A549 (cell line): Measurements from ENCODE around the gene IL17RC. TPM values are rescaled to one million over a fixed set of nuclear protein-coding genes. Genes with fewer than 3 reads are reported as not detected.

Source experiments
- ATAC-seq, 2 experiments: fragments of 200-7000 bp in 1 of 2; fragments of >200 bp in 1 of 2; cut with Nextera tagmentation in 1 of 2; cut with Tn5 transposase in 1 of 2; 3 replicates each; pipeline versions ENCODE4 v1.8.0 to v1.9.1; 2018 to 2020; ENCODE audit warnings: mild to moderate bottlenecking in 1 of 2, moderate library complexity in 1 of 2
- CTCF ChIA-PET: fragments of 300-600 bp; sonication (Branson Sonifier 250); formaldehyde crosslinking; extraction: SDS; loops from one replicate; lab custom pipeline; 2021; ENCODE audit warnings: antibody characterized with exemption, inconsistent platforms; lab: Yijun Ruan, JAX
- POLR2A ChIA-PET: fragments of 350-600 bp; formaldehyde crosslinking; extraction: SDS; loops from one replicate; lab custom pipeline; 2021; ENCODE audit warnings: antibody characterized with exemption, inconsistent platforms; lab: Yijun Ruan, JAX
- DNase-seq, 2 experiments: peaks; one replicate each; pipeline versions ENCODE4 v3.0.0 to v3.0.0-alpha.2; 2011 to 2016; ENCODE audit warnings: low read depth in 1 of 2, low spot score in 1 of 2
- FAIRE-seq: peaks from 2 replicates; lab custom pipeline; 2011; peaks lifted over from hg19 to GRCh38; lab: Jason Lieb, UNC
- H3K27ac ChIP-seq, 2 experiments: fragments of >200 bp; sonication (Bioruptor Twin); formaldehyde crosslinking; 3 replicates each; pipeline ENCODE4 v1.5.1; 2016 to 2017
- H3K4me1 ChIP-seq: fragments of >200 bp; sonication (Bioruptor Twin); formaldehyde crosslinking; 3 replicates; pipeline ENCODE4 v1.6.1; 2016
- H3K4me2 ChIP-seq: fragments of >200 bp; sonication (Bioruptor Twin); formaldehyde crosslinking; 3 replicates; pipeline ENCODE4 v1.6.1; 2016
- H3K4me3 ChIP-seq: fragments of >200 bp; sonication (Bioruptor Twin); formaldehyde crosslinking; 3 replicates; pipeline ENCODE4 v1.5.1; 2016
- H3K9me3 ChIP-seq: fragments of >200 bp; sonication (Bioruptor Twin); formaldehyde crosslinking; 3 replicates; pipeline ENCODE4 v1.6.1; 2016
- CTCF ChIP-seq: fragments of >200 bp; sonication (Bioruptor Twin); formaldehyde crosslinking; IDR thresholded peaks from 3 replicates; pipeline ENCODE4 v1.5.1; 2016
- ELK1 ChIP-seq: fragments of 150-350 bp; IDR thresholded peaks from 2 replicates; pipeline ENCODE4 v1.6.1; 2014; ENCODE audit warnings: low read depth, mild to moderate bottlenecking, low read length
- GATA3 ChIP-seq: IDR thresholded peaks from 2 replicates; pipeline ENCODE4 v1.6.1; 2012; ENCODE audit warnings: borderline replicate concordance
- HDAC2 ChIP-seq: fragments of 200-600 bp; sonication (generic); IDR thresholded peaks from 2 replicates; pipeline ENCODE4 v1.6.1; 2016
- HES2 ChIP-seq: fragments of >200 bp; sonication (Bioruptor Twin); formaldehyde crosslinking; IDR thresholded peaks from 2 replicates; pipeline ENCODE4 v1.6.1; 2016
- HMGXB4 ChIP-seq: fragments of 250-450 bp; sonication (Bioruptor Pico); IDR thresholded peaks from 2 replicates; pipeline ENCODE4 v1.5.0; 2021; ENCODE audit warnings: mild to moderate bottlenecking, moderate library complexity, borderline replicate concordance
- HOXB5 ChIP-seq: fragments of 250-450 bp; sonication (Bioruptor Pico); IDR thresholded peaks from 2 replicates; pipeline ENCODE4 v1.5.0; 2020; ENCODE audit warnings: mild to moderate bottlenecking, moderate library complexity
- JUN ChIP-seq, 2 experiments: fragments of >200 bp; sonication (Bioruptor Twin); formaldehyde crosslinking; IDR thresholded peaks; 2 replicates in 1 of 2; 3 replicates in 1 of 2; pipeline ENCODE4 v1.6.1; 2016 to 2017
- MAX ChIP-seq: IDR thresholded peaks from 2 replicates; pipeline ENCODE4 v1.6.1; 2012
- MYC ChIP-seq: IDR thresholded peaks from 2 replicates; pipeline ENCODE4 v1.6.1; 2012; ENCODE audit warnings: mild to moderate bottlenecking, inconsistent platforms, low read length, improper control_type of control experiment, borderline replicate concordance
- POLR2A ChIP-seq: IDR thresholded peaks from 2 replicates; pipeline ENCODE4 v1.6.1; 2012; ENCODE audit warnings: mild to moderate bottlenecking, low read length
- RAD21 ChIP-seq, 2 experiments: fragments of >200 bp in 1 of 2; sonication (Bioruptor Twin) in 1 of 2; formaldehyde crosslinking in 1 of 2; IDR thresholded peaks in 1 of 2; conservative IDR thresholded peaks in 1 of 2; 2 replicates in 1 of 2; 3 replicates in 1 of 2; pipeline ENCODE4 v1.6.1; 2012 to 2018; ENCODE audit warnings: inconsistent platforms in 1 of 2
- RFX5 ChIP-seq: fragments of 450-650 bp; IDR thresholded peaks from 2 replicates; pipeline ENCODE4 v1.7.1; 2014; ENCODE audit warnings: antibody characterized with exemption, mild to moderate bottlenecking, moderate library complexity
- SMC3 ChIP-seq: fragments of >200 bp; sonication (Bioruptor Twin); formaldehyde crosslinking; IDR thresholded peaks from 3 replicates; pipeline ENCODE4 v1.6.1; 2018; ENCODE audit warnings: inconsistent platforms
- SREBF2 ChIP-seq: fragments of 450-650 bp; IDR thresholded peaks from 2 replicates; pipeline ENCODE4 v1.6.1; 2014; ENCODE audit warnings: mild to moderate bottlenecking, moderate library complexity
- TFCP2L1 ChIP-seq: fragments of 250-450 bp; sonication (Bioruptor Pico); IDR thresholded peaks from 2 replicates; pipeline ENCODE4 v1.5.0; 2021; ENCODE audit warnings: mild to moderate bottlenecking
- TP53 ChIP-seq: fragments of 250-450 bp; sonication (Bioruptor Pico); IDR thresholded peaks from 2 replicates; pipeline ENCODE4 v1.5.0; 2021; ENCODE audit warnings: mild to moderate bottlenecking, moderate library complexity
- USF2 ChIP-seq: fragments of 450-650 bp; IDR thresholded peaks from 2 replicates; pipeline ENCODE4 v1.6.1; 2014; ENCODE audit warnings: antibody characterized with exemption
- WGBS: methylation state at CpG from one replicate; pipeline ENCODE4 v1.1.6; 2017; ENCODE audit errors: missing lambda C conversion rate; 5-methylcytosine and 5-hydroxymethylcytosine counted together
- polyA plus RNA-seq, 4 experiments: library from polyadenylated mRNA; depleted of rRNA in 3 of 4; stranded (reverse); fragments of >200 nt; fragmentation: RNase III in 1 of 4; extraction: RNeasy Plus Mini Kit Qiagen cat#74134 plus additional on column Dnase treatment in 1 of 4; gene quantifications; 2 replicates in 3 of 4; 3 replicates in 1 of 4; pipeline ENCODE4 v1.2.3, GENCODE V29; 2011 to 2017
- TF ChIP-seq, protein P1 (sequence below): fragments of >200 bp; sonication (Bioruptor Twin); formaldehyde crosslinking; IDR thresholded peaks from 3 replicates; pipeline ENCODE4 v1.6.1; 2016
- TF ChIP-seq, protein P2 (sequence below): IDR thresholded peaks from 2 replicates; pipeline ENCODE4 v1.6.1; 2012; ENCODE audit warnings: low read depth, borderline replicate concordance

The IL17RC gene
- polyA plus RNA-seq, 2 of the 4 experiments (the other 2 are of a cell fraction) = 7.7 to 9.4 TPM

DNA sequence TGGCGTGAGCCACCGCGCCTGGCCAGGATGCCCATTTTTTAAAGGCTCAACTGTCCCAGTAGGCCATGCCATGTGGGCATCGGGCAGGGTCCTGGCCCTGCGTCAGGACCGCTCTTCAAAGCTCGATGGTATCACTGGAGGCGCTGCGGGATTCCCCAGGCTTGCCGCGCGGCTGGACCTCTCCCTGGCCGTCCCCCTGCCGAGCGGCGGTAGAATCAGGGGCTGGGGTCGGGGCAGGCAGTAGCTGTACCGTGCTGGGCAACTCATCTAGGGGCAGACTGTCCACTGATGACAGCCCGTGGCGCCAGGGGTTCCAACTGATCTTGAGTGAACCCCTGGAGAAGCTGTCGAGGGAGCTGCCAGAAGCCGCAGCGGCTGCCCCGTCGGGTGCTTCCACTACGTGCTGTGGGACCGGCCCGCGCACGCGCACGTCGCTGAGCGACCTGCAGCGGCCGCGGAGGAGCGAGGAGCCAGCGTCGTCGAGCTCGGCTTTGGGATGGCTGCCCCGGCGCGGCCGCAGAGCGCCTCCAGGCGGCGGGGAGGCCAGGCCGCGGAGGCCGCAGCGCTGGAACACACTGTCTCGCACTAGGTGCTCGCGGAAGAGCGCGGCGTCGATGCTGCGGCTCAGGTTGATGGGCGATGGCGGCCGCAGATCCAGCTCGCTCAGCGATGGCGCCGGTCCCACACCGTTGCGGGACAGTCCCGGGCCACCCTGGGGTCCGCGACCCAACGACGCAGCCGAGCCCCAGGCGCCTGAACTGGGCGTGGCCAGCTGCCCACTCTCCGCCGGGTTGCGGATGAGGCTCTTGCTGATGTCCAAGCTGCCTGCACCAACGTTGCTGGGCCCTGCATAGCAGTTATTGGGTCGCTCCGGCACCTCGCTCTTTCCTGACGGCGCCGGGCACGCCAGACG is 29.5 kb downstream of the IL17RC start (continued):
- peak; percentile 79 for TF ChIP-seq CTCF
- peak; percentile 25; the same call in 1 of the 2 replicates for TF ChIP-seq HOXB5 (CRISPR knock-in tag)
- peak; percentile 73 for TF ChIP-seq MAX
- TF ChIP-seq, all 56 proteins: peak for 15

- ATAC-seq (peak; percentile 85 to 90), DNase-seq (peak; percentile 87 to 89), FAIRE-seq (no peak)
- ChIA-PET CTCF (interaction anchor here (0.7 to 5.2 kb wide), 97 partner anchors 8 to 365 kb away, joined by 3 to 146 read pairs (median 6); partner anchors contain the start of genes ARPC4, CAMK1, CIDEC and CRELD1), POLR2A (interaction anchor here (0.6 to 2.5 kb wide), 24 partner anchors 7 to 343 kb away, joined by 3 to 53 read pairs (median 4); partner anchors contain the start of genes ARPC4, BRPF1, CRELD1 and EMC3)
- Histone ChIP-seq H3K4me1 (peaks cover 15% of the 10 kb centered on the region; the same call in 2 of the 3 replicates), H3K9me3 (no peaks in the 10 kb centered on the region), H3K4me2 (peak overlapping the region; percentile 92), H3K4me3 (peak overlapping the region; percentile 80), H3K27ac (peak overlapping the region; percentile 95 to 98)
- WGBS = 6% methylated on average over 34 of the region's 86 CpGs
- TF ChIP-seq POLR2A = peak; percentile 89
- TF ChIP-seq, protein P1, sequence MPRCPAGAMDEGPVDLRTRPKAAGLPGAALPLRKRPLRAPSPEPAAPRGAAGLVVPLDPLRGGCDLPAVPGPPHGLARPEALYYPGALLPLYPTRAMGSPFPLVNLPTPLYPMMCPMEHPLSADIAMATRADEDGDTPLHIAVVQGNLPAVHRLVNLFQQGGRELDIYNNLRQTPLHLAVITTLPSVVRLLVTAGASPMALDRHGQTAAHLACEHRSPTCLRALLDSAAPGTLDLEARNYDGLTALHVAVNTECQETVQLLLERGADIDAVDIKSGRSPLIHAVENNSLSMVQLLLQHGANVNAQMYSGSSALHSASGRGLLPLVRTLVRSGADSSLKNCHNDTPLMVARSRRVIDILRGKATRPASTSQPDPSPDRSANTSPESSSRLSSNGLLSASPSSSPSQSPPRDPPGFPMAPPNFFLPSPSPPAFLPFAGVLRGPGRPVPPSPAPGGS = no peak
- TF ChIP-seq CTCF = peak; percentile 60
- TF ChIP-seq MYC = peak; percentile 80; the same call in 1 of the 2 replicates
- TF ChIP-seq RFX5 = no peak
- TF ChIP-seq GATA3 = peak; percentile 24; the same call in 1 of the 2 replicates
- TF ChIP-seq TFCP2L1 (CRISPR knock-in tag) = peak; percentile 78; the same call in 1 of the 2 replicates
- TF ChIP-seq USF2 = no peak
- peak; percentile 2 to 18; a peak in 2 of 5 replicates for TF ChIP-seq JUN (IDR thresholded peaks at IDR 0.05)
- TF ChIP-seq TP53 (CRISPR knock-in tag) = no peak
- peak; percentile 96 for TF ChIP-seq MAX
- TF ChIP-seq ELK1 = no peak
- 0 out of 2 replicates have a peak, but pooled peaks have one; percentile 65 for TF ChIP-seq HDAC2
- no peak for TF ChIP-seq HES2
- TF ChIP-seq SREBF2 = no peak
- TF ChIP-seq, protein P2, sequence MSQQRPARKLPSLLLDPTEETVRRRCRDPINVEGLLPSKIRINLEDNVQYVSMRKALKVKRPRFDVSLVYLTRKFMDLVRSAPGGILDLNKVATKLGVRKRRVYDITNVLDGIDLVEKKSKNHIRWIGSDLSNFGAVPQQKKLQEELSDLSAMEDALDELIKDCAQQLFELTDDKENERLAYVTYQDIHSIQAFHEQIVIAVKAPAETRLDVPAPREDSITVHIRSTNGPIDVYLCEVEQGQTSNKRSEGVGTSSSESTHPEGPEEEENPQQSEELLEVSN = peak; percentile 64
- TF ChIP-seq RAD21 (conservative IDR thresholded peaks at IDR 0.05 in 1 of 2, IDR thresholded peaks at IDR 0.05 in 1 of 2) = peak; percentile 47 to 68; a peak in 4 of 5 replicates
- 0 out of 2 replicates have a peak, but pooled peaks have one; percentile 25 for TF ChIP-seq HMGXB4 (CRISPR knock-in tag)
- TF ChIP-seq SMC3 = peak; percentile 83
These were observed 30.4 kb downstream of the IL17RC start for GRCh38 chr3:9947025-9947995.
